MM.1S (cell line): ENCODE data around the gene ZFYVE28.

Experiments used
- CTCF ChIP-seq: fragments of 300-600 bp; sonication (generic); IDR thresholded peaks from 2 replicates; pipeline ENCODE4 v1.5.1; 2016; ENCODE audit warnings: antibody characterized with exemption, low read length, mixed read lengths
- EZH2 ChIP-seq: fragments of 300-600 bp; sonication (generic); optimal IDR thresholded peaks from 2 replicates; pipeline ENCODE3; 2017; ENCODE audit warnings: low read depth, mild to moderate bottlenecking, antibody characterized with exemption, low read length, mixed read lengths
- EZH2phosphoT487 ChIP-seq: fragments of 300-600 bp; sonication (generic); IDR thresholded peaks from 2 replicates; pipeline ENCODE4 v1.6.1; 2018; ENCODE audit warnings: antibody characterized with exemption, low read length

- no peak for TF ChIP-seq CTCF
- no peak for TF ChIP-seq EZH2
- TF ChIP-seq EZH2phosphoT487 = no peak
Observed at GRCh38 chr4:2303121-2303685, 115.2 kb downstream of the ZFYVE28 start.
